H1 (cell line): ENCODE results near the gene TEKTIP1. TPM values are rescaled to one million over a fixed set of nuclear protein-coding genes. Genes with fewer than 3 reads are reported as not detected.

Experiments
- CTCF ChIA-PET: fragments of 300-600 bp; sonication (Branson Sonifier 250); formaldehyde crosslinking; loops from one replicate; lab custom pipeline; 2021; ENCODE audit not compliant: partially characterized antibody; lab: Charles Lee
- POLR2A ChIA-PET: fragments of 300-600 bp; sonication (Branson Sonifier 250); formaldehyde crosslinking; loops from one replicate; lab custom pipeline; 2021; ENCODE audit warnings: inconsistent platforms; ENCODE audit not compliant: partially characterized antibody; lab: Charles Lee
- DNase-seq, 2 experiments: peaks; one replicate each; pipeline versions ENCODE4 v3.0.0 to v3.0.0-alpha.2; 2010 to 2022; ENCODE audit warnings: low spot score in 2 of 2, low read depth in 1 of 2, mixed read lengths in 1 of 2
- FAIRE-seq: peaks from 2 replicates; lab custom pipeline; 2011; peaks lifted over from hg19 to GRCh38; lab: Jason Lieb, UNC
- H2AFZ ChIP-seq: 2 replicates; pipeline ENCODE4 v1.8.1; 2012; ENCODE audit warnings: low read length, inconsistent platforms
- H2AK5ac ChIP-seq: 2 replicates; pipeline ENCODE4 v1.6.1; 2013; ENCODE audit warnings: low read depth, low read length
- H2BK120ac ChIP-seq: replicated peaks from 2 replicates; pipeline ENCODE3; 2013; ENCODE audit warnings: low read depth, low read length, inconsistent platforms
- H2BK12ac ChIP-seq: 2 replicates; pipeline ENCODE4 v1.6.1; 2013; ENCODE audit warnings: low read depth, low read length
- H2BK15ac ChIP-seq: 2 replicates; pipeline ENCODE4 v1.6.1; 2013; ENCODE audit warnings: low read length
- H2BK20ac ChIP-seq: 2 replicates; pipeline ENCODE4 v1.6.1; 2013; ENCODE audit warnings: low read length
- H2BK5ac ChIP-seq: 2 replicates; pipeline ENCODE4 v1.6.1; 2013; ENCODE audit warnings: low read depth, low read length
- H3K14ac ChIP-seq: 2 replicates; pipeline ENCODE4 v1.6.1; 2013; ENCODE audit warnings: inconsistent platforms; ENCODE audit not compliant: insufficient read length
- H3K18ac ChIP-seq: 2 replicates; pipeline ENCODE4 v1.6.1; 2013; ENCODE audit warnings: low read length; ENCODE audit errors: extremely low read depth
- H3K23ac ChIP-seq: 2 replicates; pipeline ENCODE4 v1.6.1; 2013; ENCODE audit warnings: inconsistent platforms; ENCODE audit not compliant: insufficient read length
- H3K23me2 ChIP-seq: 2 replicates; pipeline ENCODE4 v1.6.1; 2013; ENCODE audit warnings: low read depth, low read length
- H3K27ac ChIP-seq: 2 replicates; pipeline ENCODE4 v1.6.1; 2011; ENCODE audit warnings: low read depth, low read length, inconsistent platforms
- H3K27me3 ChIP-seq, 4 experiments: replicated peaks in 1 of 4; 1 replicate in 1 of 4; 2 replicates in 3 of 4; pipeline versions ENCODE4 v1.6.1 to v1.8.1; 2011 to 2013; ENCODE audit warnings: low read length in 3 of 4, mild to moderate bottlenecking in 3 of 4, inconsistent platforms in 2 of 4, mixed read lengths in 2 of 4, moderate library complexity in 1 of 4; ENCODE audit not compliant: control insufficient read depth in 3 of 4, insufficient read depth in 3 of 4; ENCODE audit errors: extremely low read depth in 1 of 4
- H3K36me3 ChIP-seq, 4 experiments: 2 replicates each; pipeline versions ENCODE4 v1.6.1 to v1.8.1; 2011 to 2013; ENCODE audit warnings: mild to moderate bottlenecking in 4 of 4, low read length in 3 of 4, moderate library complexity in 2 of 4, control low read depth in 1 of 4, inconsistent platforms in 1 of 4; ENCODE audit not compliant: insufficient read depth in 4 of 4, control insufficient read depth in 2 of 4
- H3K4ac ChIP-seq: replicated peaks from 2 replicates; pipeline ENCODE3; 2013; ENCODE audit warnings: low read length, low read depth, mixed read lengths, inconsistent platforms; ENCODE audit not compliant: insufficient read length
- H3K4me1 ChIP-seq, 4 experiments: replicated peaks in 1 of 4; 1 replicate in 1 of 4; 2 replicates in 3 of 4; pipeline versions ENCODE4 v1.6.1 to v1.8.1; 2011 to 2013; ENCODE audit warnings: low read length in 3 of 4, inconsistent platforms in 2 of 4, mixed read lengths in 1 of 4; ENCODE audit not compliant: insufficient read depth in 4 of 4, control insufficient read depth in 3 of 4
- H3K4me2 ChIP-seq, 2 experiments: 2 replicates each; pipeline versions ENCODE4 v1.6.1 to v1.8.1; 2011 to 2013; ENCODE audit warnings: low read depth in 2 of 2, low read length in 2 of 2, control low read depth in 1 of 2, inconsistent platforms in 1 of 2, mild to moderate bottlenecking in 1 of 2; ENCODE audit not compliant: insufficient read depth in 1 of 2
- H3K4me3 ChIP-seq, 4 experiments: fragments of 200-600, 300-600 bp in 1 of 4; sonication (generic), shearing (Covaris generic), sonication (Bioruptor Twin) in 1 of 4; 2 replicates each; pipeline versions ENCODE4 v1.5.1 to v1.8.1; 2011 to 2016; ENCODE audit warnings: low read length in 4 of 4, low read depth in 3 of 4, control low read depth in 2 of 4, inconsistent platforms in 2 of 4, mild to moderate bottlenecking in 2 of 4, mixed read lengths in 1 of 4, moderate library complexity in 1 of 4; ENCODE audit not compliant: insufficient read depth in 2 of 4; ENCODE audit errors: extremely low read depth in 1 of 4
- H3K56ac ChIP-seq: replicated peaks from 2 replicates; pipeline ENCODE3; 2013; ENCODE audit warnings: low read depth, mild to moderate bottlenecking, mixed read lengths, low read length, inconsistent platforms; ENCODE audit not compliant: insufficient read length
- H3K79me1 ChIP-seq: 2 replicates; pipeline ENCODE4 v1.6.1; 2013; ENCODE audit warnings: low read depth, low read length, control low read depth
- H3K79me2 ChIP-seq, 2 experiments: 2 replicates each; pipeline versions ENCODE4 v1.6.1 to v1.8.1; 2012 to 2013; ENCODE audit warnings: low read length in 2 of 2, mild to moderate bottlenecking in 2 of 2, inconsistent platforms in 1 of 2; ENCODE audit not compliant: insufficient read depth in 2 of 2, control insufficient read depth in 1 of 2
- H3K9ac ChIP-seq, 4 experiments: replicated peaks in 1 of 4; 1 replicate in 1 of 4; 2 replicates in 3 of 4; pipeline versions ENCODE4 v1.6.1 to v1.8.1; 2011 to 2013; ENCODE audit warnings: low read depth in 3 of 4, low read length in 3 of 4, control low read depth in 2 of 4, mild to moderate bottlenecking in 2 of 4, moderate library complexity in 2 of 4, inconsistent platforms in 1 of 4; ENCODE audit errors: extremely low read depth in 1 of 4
- H3K9me3 ChIP-seq, 2 experiments: 2 replicates each; pipeline versions ENCODE4 v1.6.1 to v1.8.1; 2012 to 2013; ENCODE audit warnings: mild to moderate bottlenecking in 2 of 2, moderate library complexity in 2 of 2, control low read depth in 1 of 2, inconsistent platforms in 1 of 2, low read depth in 1 of 2, low read length in 1 of 2, mixed read lengths in 1 of 2; ENCODE audit not compliant: insufficient read depth in 2 of 2
- H4K20me1 ChIP-seq, 2 experiments: replicated peaks in 1 of 2; 2 replicates each; pipeline versions ENCODE3 to v1.8.1; 2011 to 2013; ENCODE audit warnings: inconsistent platforms in 2 of 2, low read length in 2 of 2, mild to moderate bottlenecking in 1 of 2; ENCODE audit not compliant: insufficient read depth in 2 of 2, control insufficient read depth in 1 of 2
- H4K5ac ChIP-seq: 2 replicates; pipeline ENCODE4 v1.6.1; 2013; ENCODE audit warnings: low read length, low read depth, mixed read lengths, inconsistent platforms; ENCODE audit not compliant: insufficient read length
- H4K8ac ChIP-seq: 2 replicates; pipeline ENCODE4 v1.8.0; 2013; ENCODE audit warnings: mild to moderate bottlenecking, moderate library complexity, low read length, inconsistent platforms; ENCODE audit not compliant: insufficient read depth; ENCODE audit errors: extremely low read depth
- H4K91ac ChIP-seq: replicated peaks from 2 replicates; pipeline ENCODE3; 2013; ENCODE audit warnings: low read length, mixed read lengths, inconsistent platforms; ENCODE audit not compliant: insufficient read length
- BACH1 ChIP-seq: IDR thresholded peaks from 2 replicates; pipeline ENCODE4 v1.6.1; 2012; ENCODE audit warnings: low read length, improper control_type of control experiment
- GTF2F1 ChIP-seq: IDR thresholded peaks from 2 replicates; pipeline ENCODE4 v1.6.1; 2012; ENCODE audit warnings: low read depth, low read length, improper control_type of control experiment, borderline replicate concordance
- HDAC2 ChIP-seq, 2 experiments: fragments of 300-600 bp in 1 of 2; sonication (generic) in 1 of 2; IDR thresholded peaks; 2 replicates each; pipeline ENCODE4 v1.6.1; 2011 to 2012; ENCODE audit warnings: low read depth in 2 of 2, low read length in 2 of 2, mild to moderate bottlenecking in 2 of 2, moderate library complexity in 2 of 2, borderline replicate concordance in 1 of 2, inconsistent platforms in 1 of 2
- RXRA ChIP-seq: IDR thresholded peaks from 2 replicates; pipeline ENCODE4 v1.6.1; 2011; ENCODE audit warnings: low read depth, mild to moderate bottlenecking, low read length, moderate library complexity; ENCODE audit not compliant: insufficient read depth
- SAP30 ChIP-seq: fragments of 300-600 bp; sonication (generic); IDR thresholded peaks from 2 replicates; pipeline ENCODE4 v1.7.1; 2012; ENCODE audit warnings: low read length, moderate library complexity, mild to moderate bottlenecking, inconsistent platforms; ENCODE audit not compliant: insufficient read depth, insufficient replicate concordance
- SIRT6 ChIP-seq: IDR thresholded peaks from one replicate; pipeline ENCODE4 v1.7.1; 2012; ENCODE audit warnings: low read length, inconsistent platforms
- SIX5 ChIP-seq: IDR thresholded peaks from 2 replicates; pipeline ENCODE4 v1.6.1; 2011; ENCODE audit warnings: mild to moderate bottlenecking, low read depth, low read length
- TBP ChIP-seq: IDR thresholded peaks from 2 replicates; pipeline ENCODE4 v1.6.1; 2011; ENCODE audit warnings: low read depth, low read length, improper control_type of control experiment
- TCF12 ChIP-seq: IDR thresholded peaks from 2 replicates; pipeline ENCODE4 v1.6.1; 2011; ENCODE audit warnings: low read depth, mild to moderate bottlenecking, low read length
- YY1 ChIP-seq: IDR thresholded peaks from 2 replicates; pipeline ENCODE4 v1.6.1; 2011; ENCODE audit warnings: low read depth, mild to moderate bottlenecking, low read length
- ZNF274 ChIP-seq: IDR thresholded peaks from 2 replicates; pipeline ENCODE4 v1.7.0; 2012; ENCODE audit warnings: low read length, borderline replicate concordance; ENCODE audit errors: extremely low read depth
- WGBS, 2 experiments: shearing (Covaris generic) in 1 of 2; methylation state at CpG; one replicate each; pipeline versions ENCODE4 v1.1.6 to v1.1.7; 2013 to 2015; ENCODE audit warnings: low lambda C conversion rate in 2 of 2, mixed read lengths in 2 of 2, inconsistent platforms in 1 of 2, low coverage in 1 of 2, missing lambda C conversion rate in 1 of 2; ENCODE audit not compliant: insufficient replicate concordance in 2 of 2, insufficient coverage in 1 of 2, insufficient read length in 1 of 2; ENCODE audit errors: extremely low coverage in 1 of 2, missing lambda C conversion rate in 1 of 2; 5-methylcytosine and 5-hydroxymethylcytosine counted together
- polyA plus RNA-seq, 7 experiments: library from polyadenylated mRNA; depleted of rRNA in 3 of 7; stranded (reverse) in 5 of 7; unstranded in 2 of 7; fragments of >200 nt in 5 of 7; fragments of 200-250 nt in 2 of 7; gene quantifications; 1 replicate in 5 of 7; 2 replicates in 1 of 7; 4 replicates in 1 of 7; pipeline versions ENCODE4 v1.2.1 to v1.2.3, GENCODE V29; 2011 to 2013; ENCODE audit warnings: missing spikeins in 2 of 7, mixed read lengths in 2 of 7
- total RNA-seq: library from RNA; stranded (reverse); fragmentation: NEBNext Ultra II Directional; extraction: Animal tissue kit (Norgen Biotek cat#: 25700); gene quantifications from 2 replicates; pipeline ENCODE4 v1.2.1, GENCODE V29; 2021

Gene TEKTIP1
- total and polyA plus RNA-seq, 2 of the 8 experiments (the other 6 are each of a cell fraction or from before 2014, with no cell fraction given): 1.1 TPM; not detected in 1

GRCh38 chr19:3534375-3535234, 4.4 kb upstream of the TEKTIP1 start:
- Histone ChIP-seq H3K23ac (no peak overlapping the region), H2BK5ac (no peak overlapping the region), H3K23me2 (no peaks in the 10 kb centered on the region; the same call in 1 of the 2 replicates), H2BK15ac (no peak overlapping the region), H4K5ac (no peak overlapping the region), H3K4me3 (no peak overlapping the region), H4K8ac (no peak overlapping the region; the same call in 1 of the 2 replicates), H3K27ac (no peak overlapping the region), H3K27me3 (no peaks in the 10 kb centered on the region), H2AK5ac (no peak overlapping the region), H2AFZ (no peak overlapping the region), H3K79me1 (0 out of 2 replicates have a peak, but pooled peaks cover 2% of the 10 kb centered on the region), H3K9ac (no peak overlapping the region), H3K56ac (no peak overlapping the region), H3K4ac (no peak overlapping the region), H3K18ac (no peak overlapping the region), H4K91ac (no peak overlapping the region), H3K36me3 (peaks cover 7 to 37% (median 23%) of the 10 kb centered on the region in 4 experiments; a peak in 7 of 8 replicates), H3K4me1 (peaks cover 3 to 11% (median 6%) of the 10 kb centered on the region in 4 experiments; a peak in 6 of 7 replicates), H3K9me3 (no peaks in the 10 kb centered on the region), H3K14ac (no peak overlapping the region), H4K20me1 (peaks cover 8 to 17% of the 10 kb centered on the region in 2 experiments), H3K4me2 (no peak overlapping the region), H2BK120ac (no peak overlapping the region), H2BK20ac (no peak overlapping the region), H3K79me2 (no peaks in the 10 kb centered on the region), H2BK12ac (no peak overlapping the region)
- no peak for FAIRE-seq
- CTCF ChIA-PET: interaction anchor here (0.7 to 6.9 kb wide), 2 partner anchors 13 to 158 kb away, joined by 3 to 54 read pairs; no protein-coding TSS in a partner anchor
- POLR2A ChIA-PET: interaction anchor here (1.1 kb wide), 1 partner anchor 114 kb away, joined by 4 read pairs; no protein-coding TSS in a partner anchor
- 88% methylated on average over 33 of the region's 38 CpGs; no CpG with 5 or more reads in 1 of the 2 experiments for WGBS, 2 experiments
- DNase-seq: no peak
- TF ChIP-seq ZNF274 (no peak), GTF2F1 (no peak), SIX5 (no peak), TBP (no peak), SAP30 (no peak), YY1 (no peak), HDAC2 (IDR thresholded peaks at IDR 0.05; ENCODE audit: borderline replicate concordance in 1 of 2, low read depth in 2 of 2, low read length in 2 of 2) (no peak), BACH1 (no peak), TCF12 (no peak), SIRT6 (no peak), RXRA (no peak)
